Astrocyte (in vitro differentiated cells and primary cell): Measurements from ENCODE around the gene KMT2B. TPM values are rescaled to one million over a fixed set of nuclear protein-coding genes. Genes with fewer than 3 reads are reported as not detected.

Experiments
- DNase-seq: peaks from one replicate; pipeline ENCODE4 v3.0.0-alpha.2; 2010; ENCODE audit warnings: low read depth
- FAIRE-seq: peaks from 2 replicates; lab custom pipeline; 2011; peaks lifted over from hg19 to GRCh38; lab: Jason Lieb, UNC
- H2AFZ ChIP-seq: 2 replicates; pipeline ENCODE4 v1.6.0; 2012; ENCODE audit warnings: low read depth, low read length, inconsistent platforms
- H3K27ac ChIP-seq: 2 replicates; pipeline ENCODE4 v1.5.1; 2011; ENCODE audit warnings: low read depth, low read length, inconsistent platforms
- H3K27me3 ChIP-seq: 2 replicates; pipeline ENCODE4 v1.6.0; 2011; ENCODE audit warnings: low read length, inconsistent platforms; ENCODE audit not compliant: insufficient read depth
- H3K36me3 ChIP-seq: 2 replicates; pipeline ENCODE4 v1.5.1; 2011; ENCODE audit warnings: low read length, inconsistent platforms; ENCODE audit not compliant: insufficient read depth
- H3K4me1 ChIP-seq: 2 replicates; pipeline ENCODE4 v1.5.1; 2011; ENCODE audit warnings: low read length, inconsistent platforms; ENCODE audit not compliant: insufficient read depth
- H3K4me2 ChIP-seq: 2 replicates; pipeline ENCODE4 v1.6.0; 2012; ENCODE audit warnings: low read length, inconsistent platforms
- H3K4me3 ChIP-seq: 2 replicates; pipeline ENCODE4 v1.5.1; 2011; ENCODE audit warnings: low read depth, mild to moderate bottlenecking, low read length, inconsistent platforms; ENCODE audit not compliant: insufficient read depth
- H3K79me2 ChIP-seq: 2 replicates; pipeline ENCODE4 v1.6.0; 2012; ENCODE audit warnings: mild to moderate bottlenecking, low read length, inconsistent platforms; ENCODE audit not compliant: insufficient read depth
- H3K9ac ChIP-seq: 2 replicates; pipeline ENCODE4 v1.6.0; 2012; ENCODE audit warnings: mild to moderate bottlenecking, low read length, inconsistent platforms
- H3K9me3 ChIP-seq: 2 replicates; pipeline ENCODE4 v1.5.1; 2012; ENCODE audit warnings: low read depth, mild to moderate bottlenecking, low read length, inconsistent platforms; ENCODE audit not compliant: insufficient read depth
- H4K20me1 ChIP-seq: 2 replicates; pipeline ENCODE4 v1.6.0; 2012; ENCODE audit warnings: low read length, inconsistent platforms; ENCODE audit not compliant: insufficient read depth
- H3K27ac Mint-ChIP-seq: one replicate; pipeline ENCODE4 v1.8.0; 2021; ENCODE audit warnings: mild to moderate bottlenecking, mixed read lengths; ENCODE audit not compliant: unreplicated experiment
- H3K27me3 Mint-ChIP-seq: one replicate; pipeline ENCODE4 v1.8.0; 2021; ENCODE audit warnings: low read depth, mixed read lengths; ENCODE audit not compliant: unreplicated experiment
- H3K36me3 Mint-ChIP-seq: one replicate; pipeline ENCODE4 v1.8.0; 2021; ENCODE audit warnings: low read depth, mixed read lengths; ENCODE audit not compliant: unreplicated experiment
- H3K4me1 Mint-ChIP-seq: one replicate; pipeline ENCODE4 v1.8.0; 2021; ENCODE audit warnings: low read depth, mixed read lengths; ENCODE audit not compliant: unreplicated experiment
- H3K4me3 Mint-ChIP-seq: one replicate; pipeline ENCODE4 v1.8.0; 2021; ENCODE audit warnings: mild to moderate bottlenecking, moderate library complexity, mixed read lengths; ENCODE audit not compliant: unreplicated experiment
- H3K9me3 Mint-ChIP-seq: one replicate; pipeline ENCODE4 v1.8.0; 2021; ENCODE audit warnings: mild to moderate bottlenecking, mixed read lengths; ENCODE audit not compliant: unreplicated experiment
- EZH2 ChIP-seq: IDR thresholded peaks from 2 replicates; pipeline ENCODE4 v1.6.1; 2012; ENCODE audit warnings: mild to moderate bottlenecking, low read length, inconsistent platforms; ENCODE audit not compliant: insufficient read depth
- total RNA-seq: library from RNA; stranded (reverse); gene quantifications from 2 replicates; pipeline ENCODE4 v1.2.1, GENCODE V29; 2021
- TF ChIP-seq, protein P1 (sequence below): IDR thresholded peaks from 2 replicates; pipeline ENCODE4 v1.5.1; 2011; ENCODE audit warnings: low read depth, mild to moderate bottlenecking, inconsistent platforms, low read length, moderate library complexity; ENCODE audit not compliant: insufficient read depth

KMT2B gene
- total RNA-seq, 1 donor from 2014 or later: 28.7 TPM

DNA sequence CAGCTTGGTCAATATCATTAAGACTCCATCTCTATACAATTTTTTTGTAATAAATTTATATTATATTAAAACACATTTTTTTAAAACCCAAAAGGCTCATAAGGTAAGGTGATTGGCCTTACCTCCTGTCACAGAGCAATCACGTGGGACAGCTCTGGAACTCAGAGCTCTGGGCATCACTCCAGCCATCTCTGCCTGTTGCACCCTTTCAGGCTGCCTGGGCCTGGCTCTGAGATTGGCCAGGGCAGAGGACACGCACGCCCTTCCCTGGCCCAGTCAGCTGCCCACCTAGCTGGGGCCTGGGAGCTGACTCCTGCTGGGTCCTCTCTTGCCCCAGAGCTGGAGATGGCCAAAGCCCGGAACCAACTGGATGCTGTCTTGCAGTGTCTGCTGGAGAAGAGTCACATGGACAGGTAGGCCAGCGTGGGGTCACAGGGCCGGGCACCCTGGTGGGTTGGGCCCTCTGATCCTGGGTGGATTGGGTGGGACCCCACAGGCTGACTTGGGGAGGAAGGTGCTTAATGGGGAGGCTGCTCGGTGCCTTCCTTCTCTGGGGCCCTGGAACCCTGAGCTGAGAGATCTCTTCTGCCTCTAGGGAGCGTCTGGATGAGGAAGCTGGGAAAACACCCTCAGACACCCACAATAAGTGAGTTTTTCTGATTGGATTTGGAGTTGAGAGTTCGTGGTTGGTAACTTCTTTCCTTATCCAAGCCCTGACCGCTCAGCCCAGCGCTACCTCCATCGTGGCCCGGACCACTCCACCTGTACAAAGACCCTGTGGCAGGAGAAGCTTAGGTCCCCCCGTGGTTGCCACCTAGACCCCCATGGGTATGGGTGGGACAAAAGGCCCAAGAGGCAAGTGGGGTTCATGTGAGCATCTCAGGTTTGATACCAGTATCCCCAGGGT, 34.3 kb downstream of the KMT2B start:
- peaks cover 2% of the 10 kb centered on the region for H3K27me3 Mint-ChIP-seq

DNA sequence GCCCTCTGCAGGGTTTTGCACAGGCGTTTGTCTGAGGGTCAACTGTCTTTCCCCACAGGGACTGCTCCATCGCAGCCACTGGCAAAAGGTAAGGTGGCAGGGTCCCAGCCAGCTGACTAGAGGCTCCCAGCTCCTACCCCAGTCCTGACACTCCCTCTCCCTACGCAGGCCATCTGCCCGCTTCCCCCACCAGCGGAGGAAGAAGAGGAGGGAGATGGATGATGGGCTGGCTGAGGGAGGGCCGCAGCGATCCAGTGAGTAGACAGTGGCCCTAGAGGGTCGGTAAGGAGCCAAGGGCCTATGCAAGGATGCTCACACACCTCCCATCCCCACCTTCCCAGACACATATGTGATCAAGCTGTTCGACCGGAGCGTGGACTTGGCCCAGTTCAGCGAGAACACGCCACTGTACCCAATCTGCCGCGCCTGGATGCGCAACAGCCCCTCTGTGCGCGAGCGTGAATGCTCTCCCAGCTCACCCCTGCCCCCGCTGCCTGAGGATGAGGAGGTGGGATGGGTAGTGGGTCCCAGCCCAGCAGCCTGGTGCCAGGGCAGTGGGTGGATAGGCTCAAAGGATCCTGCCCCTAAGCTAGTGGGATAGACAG, 35.0 kb downstream of the KMT2B start:
- Histone ChIP-seq H3K4me3 (no peak overlapping the region), H3K27ac (no peak overlapping the region), H3K36me3 (peaks cover 5% of the 10 kb centered on the region), H3K4me1 (peaks cover 30% of the 10 kb centered on the region), H3K27me3 (no peaks in the 10 kb centered on the region), H2AFZ (no peak overlapping the region), H3K9me3 (no peaks in the 10 kb centered on the region), H3K79me2 (peaks cover 35% of the 10 kb centered on the region), H3K4me2 (no peak overlapping the region), H3K9ac (no peak overlapping the region), H4K20me1 (peaks cover 15% of the 10 kb centered on the region)
- TF ChIP-seq, protein P1, sequence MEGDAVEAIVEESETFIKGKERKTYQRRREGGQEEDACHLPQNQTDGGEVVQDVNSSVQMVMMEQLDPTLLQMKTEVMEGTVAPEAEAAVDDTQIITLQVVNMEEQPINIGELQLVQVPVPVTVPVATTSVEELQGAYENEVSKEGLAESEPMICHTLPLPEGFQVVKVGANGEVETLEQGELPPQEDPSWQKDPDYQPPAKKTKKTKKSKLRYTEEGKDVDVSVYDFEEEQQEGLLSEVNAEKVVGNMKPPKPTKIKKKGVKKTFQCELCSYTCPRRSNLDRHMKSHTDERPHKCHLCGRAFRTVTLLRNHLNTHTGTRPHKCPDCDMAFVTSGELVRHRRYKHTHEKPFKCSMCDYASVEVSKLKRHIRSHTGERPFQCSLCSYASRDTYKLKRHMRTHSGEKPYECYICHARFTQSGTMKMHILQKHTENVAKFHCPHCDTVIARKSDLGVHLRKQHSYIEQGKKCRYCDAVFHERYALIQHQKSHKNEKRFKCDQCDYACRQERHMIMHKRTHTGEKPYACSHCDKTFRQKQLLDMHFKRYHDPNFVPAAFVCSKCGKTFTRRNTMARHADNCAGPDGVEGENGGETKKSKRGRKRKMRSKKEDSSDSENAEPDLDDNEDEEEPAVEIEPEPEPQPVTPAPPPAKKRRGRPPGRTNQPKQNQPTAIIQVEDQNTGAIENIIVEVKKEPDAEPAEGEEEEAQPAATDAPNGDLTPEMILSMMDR: no peak
- TF ChIP-seq EZH2: no peak
- DNase-seq: no peak
- peaks cover 19% of the 10 kb centered on the region for H3K36me3 Mint-ChIP-seq
- H3K27ac Mint-ChIP-seq: no peak overlapping the region
- H3K27me3 Mint-ChIP-seq: peaks cover 2% of the 10 kb centered on the region
- no peak overlapping the region for H3K4me3 Mint-ChIP-seq
- H3K9me3 Mint-ChIP-seq: no peaks in the 10 kb centered on the region
- peaks cover 27% of the 10 kb centered on the region for H3K4me1 Mint-ChIP-seq
- FAIRE-seq: no peak

More for the DNA sequence above, 34.3 kb downstream of the KMT2B start:
- peaks cover 21% of the 10 kb centered on the region for H3K36me3 Mint-ChIP-seq
- Histone ChIP-seq H3K4me3 (no peak overlapping the region), H3K4me1 (peaks cover 24% of the 10 kb centered on the region), H4K20me1 (peaks cover 15% of the 10 kb centered on the region), H3K27ac (no peak overlapping the region), H3K4me2 (no peak overlapping the region), H3K27me3 (no peaks in the 10 kb centered on the region), H3K79me2 (peaks cover 40% of the 10 kb centered on the region), H3K9ac (no peak overlapping the region), H3K9me3 (no peaks in the 10 kb centered on the region), H3K36me3 (peaks cover 5% of the 10 kb centered on the region), H2AFZ (no peak overlapping the region)
- H3K4me1 Mint-ChIP-seq: peaks cover 28% of the 10 kb centered on the region
- DNase-seq (no peak), FAIRE-seq (no peak)
- no peak overlapping the region for H3K4me3 Mint-ChIP-seq
- TF ChIP-seq EZH2: no peak
- TF ChIP-seq, protein P1: no peak
- H3K9me3 Mint-ChIP-seq: no peaks in the 10 kb centered on the region
- no peak overlapping the region for H3K27ac Mint-ChIP-seq
